NOMO-1 treated with DMSO at 0.1 percent for 48 hours (cell line): Measurements from ENCODE around the gene GLP2R.
"Not testable (repeated sequence)": the region's sequence is repeated elsewhere in the genome, so short reads cannot be mapped to it uniquely, and the experiment has no call there.

Experiments
- DNase-seq: peaks from one replicate; lab custom pipeline; 2025; ENCODE audit not compliant: unreplicated experiment; lab: John Stamatoyannopoulos, UW

The GLP2R gene

GRCh38 chr17:9918352-9918751 is 92.6 kb downstream of the GLP2R start:
- no peak for DNase-seq

- DNase-seq, result no peak
These were observed 93.2 kb downstream of the GLP2R start for GRCh38 chr17:9918804-9919352.

- DNase-seq, result not testable (repeated sequence)
These were observed 95.5 kb downstream of the GLP2R start for GRCh38 chr17:9921216-9921615.

- DNase-seq, result no peak
These were observed 96.5 kb downstream of the GLP2R start for GRCh38 chr17:9922012-9922848.

GRCh38 chr17:9924735-9925191 is 99.0 kb downstream of the GLP2R start:
- peak; percentile 64 for DNase-seq

GRCh38 chr17:9925457-9925856 is 99.7 kb downstream of the GLP2R start:
- no peak for DNase-seq

- no peak for DNase-seq
These were observed 100.6 kb downstream of the GLP2R start for GRCh38 chr17:9926150-9926804.

- no peak for DNase-seq
These were observed 103.0 kb downstream of the GLP2R start for GRCh38 chr17:9928601-9929333.

GRCh38 chr17:9929871-9930270 is 104.1 kb downstream of the GLP2R start:
- DNase-seq, result no peak

GRCh38 chr17:9931144-9931741 is 105.5 kb downstream of the GLP2R start:
- DNase-seq, result no peak

GRCh38 chr17:9932491-9932890 is 106.8 kb downstream of the GLP2R start:
- DNase-seq, result no peak

- no peak for DNase-seq
These were observed 108.6 kb downstream of the GLP2R start for GRCh38 chr17:9934331-9934730.

- DNase-seq, result no peak
These were observed 109.7 kb downstream of the GLP2R start for GRCh38 chr17:9935408-9935807.

GRCh38 chr17:9936095-9936494 is 110.4 kb downstream of the GLP2R start:
- DNase-seq, result no peak

GRCh38 chr17:9937241-9937761 is 111.6 kb downstream of the GLP2R start:
- no peak for DNase-seq

GRCh38 chr17:9937901-9938300 is 112.2 kb downstream of the GLP2R start:
- DNase-seq, result no peak

GRCh38 chr17:9938764-9939163 is 113.0 kb downstream of the GLP2R start:
- DNase-seq, result no peak

- DNase-seq, result no peak
These were observed 115.1 kb downstream of the GLP2R start for GRCh38 chr17:9940841-9941240.

- no peak for DNase-seq
These were observed 115.6 kb downstream of the GLP2R start for GRCh38 chr17:9941305-9941704.
